SU-DHL-6 (cell line): Measurements from ENCODE around the gene MARCKSL1.

Experiments
- H2AFZ ChIP-seq: fragments of 200-600 bp; sonication (generic); 2 replicates; pipeline ENCODE4 v1.6.1; 2014; ENCODE audit warnings: low read depth, mild to moderate bottlenecking, moderate library complexity, mixed read lengths, antibody characterized with exemption, low read length; ENCODE audit not compliant: severe bottlenecking
- H3F3A ChIP-seq: fragments of 200-600 bp; shearing (Covaris generic); 2 replicates; pipeline ENCODE4 v1.6.0; 2016; ENCODE audit warnings: antibody characterized with exemption, mild to moderate bottlenecking; ENCODE audit not compliant: insufficient read depth
- H3K27ac ChIP-seq: fragments of 200-600 bp; sonication (generic); 2 replicates; pipeline ENCODE4 v1.5.1; 2016; ENCODE audit warnings: low read depth, mild to moderate bottlenecking, low read length, moderate library complexity, mixed read lengths
- H3K27me3 ChIP-seq: fragments of 200-600 bp; sonication (generic), shearing (Covaris generic); 2 replicates; pipeline ENCODE4 v1.6.0; 2014; ENCODE audit warnings: mild to moderate bottlenecking, low read length
- H3K36me3 ChIP-seq: fragments of 200-600 bp; sonication (generic); 2 replicates; pipeline ENCODE4 v1.6.1; 2014; ENCODE audit warnings: mild to moderate bottlenecking, low read length, mixed read lengths
- H3K4me2 ChIP-seq: fragments of 300-600, 200-600 bp; shearing (Covaris generic), sonication (generic); 2 replicates; pipeline ENCODE4 v1.6.0; 2014; ENCODE audit warnings: low read length, low read depth, mild to moderate bottlenecking; ENCODE audit not compliant: poor library complexity, severe bottlenecking
- H3K4me3 ChIP-seq: fragments of 200-600 bp; sonication (generic); 2 replicates; pipeline ENCODE4 v1.5.1; 2014; ENCODE audit warnings: antibody characterized with exemption, low read length, mild to moderate bottlenecking, mixed read lengths; ENCODE audit not compliant: insufficient read depth, poor library complexity, severe bottlenecking
- H3K79me2 ChIP-seq: fragments of 200-600 bp; sonication (generic); 2 replicates; pipeline ENCODE4 v1.6.1; 2014; ENCODE audit warnings: mild to moderate bottlenecking, low read length, moderate library complexity; ENCODE audit not compliant: insufficient read depth
- H3K9ac ChIP-seq: fragments of 200-600 bp; sonication (generic); 2 replicates; pipeline ENCODE4 v1.7.0; 2014; ENCODE audit warnings: mild to moderate bottlenecking, low read length
- H3K9me2 ChIP-seq: fragments of 200-600 bp; sonication (generic); replicated peaks from 2 replicates; pipeline ENCODE4 v1.6.1; 2014; ENCODE audit warnings: low read length; ENCODE audit not compliant: insufficient read depth
- H3K9me3 ChIP-seq: fragments of 200-600 bp; sonication (generic); 2 replicates; pipeline ENCODE4 v1.6.1; 2014; ENCODE audit warnings: low read length, mixed read lengths; ENCODE audit not compliant: insufficient read depth
- H4K20me1 ChIP-seq: fragments of 200-600 bp; sonication (generic); 2 replicates; pipeline ENCODE4 v1.6.1; 2014; ENCODE audit warnings: low read depth, mild to moderate bottlenecking, antibody characterized with exemption, low read length, moderate library complexity, mixed read lengths
- EZH2phosphoT487 ChIP-seq: fragments of 200-600 bp; sonication (generic), shearing (Covaris generic); conservative IDR thresholded peaks from 2 replicates; pipeline ENCODE4 v1.6.1; 2018; ENCODE audit warnings: mild to moderate bottlenecking, antibody characterized with exemption, low read length, moderate library complexity, mixed read lengths
- TF ChIP-seq, protein P1 (sequence below): fragments of 200-600 bp; sonication (generic); IDR thresholded peaks from one replicate; pipeline ENCODE4 v1.5.1; 2017; ENCODE audit warnings: antibody characterized with exemption, mild to moderate bottlenecking, low read length, moderate library complexity; ENCODE audit not compliant: insufficient read depth, poor library complexity, severe bottlenecking

The MARCKSL1 gene

GRCh38 chr1:32329931-32330466 lies 6.0 kb downstream of the MARCKSL1 start:
- H3K36me3 ChIP-seq = peaks cover 8% of the 10 kb centered on the region
- peaks cover 5% of the 10 kb centered on the region; the same call in 1 of the 2 replicates for H3K79me2 ChIP-seq
- no peak overlapping the region for H3K9ac ChIP-seq
- H3K4me3 ChIP-seq = no peak overlapping the region
- H2AFZ ChIP-seq = no peak overlapping the region
- H3K27ac ChIP-seq = no peak overlapping the region
- peaks cover 47% of the 10 kb centered on the region for H3F3A ChIP-seq
- no peaks in the 10 kb centered on the region for H3K27me3 ChIP-seq
- no peaks in the 10 kb centered on the region for H4K20me1 ChIP-seq
- no peak for TF ChIP-seq EZH2phosphoT487
- TF ChIP-seq, protein P1, sequence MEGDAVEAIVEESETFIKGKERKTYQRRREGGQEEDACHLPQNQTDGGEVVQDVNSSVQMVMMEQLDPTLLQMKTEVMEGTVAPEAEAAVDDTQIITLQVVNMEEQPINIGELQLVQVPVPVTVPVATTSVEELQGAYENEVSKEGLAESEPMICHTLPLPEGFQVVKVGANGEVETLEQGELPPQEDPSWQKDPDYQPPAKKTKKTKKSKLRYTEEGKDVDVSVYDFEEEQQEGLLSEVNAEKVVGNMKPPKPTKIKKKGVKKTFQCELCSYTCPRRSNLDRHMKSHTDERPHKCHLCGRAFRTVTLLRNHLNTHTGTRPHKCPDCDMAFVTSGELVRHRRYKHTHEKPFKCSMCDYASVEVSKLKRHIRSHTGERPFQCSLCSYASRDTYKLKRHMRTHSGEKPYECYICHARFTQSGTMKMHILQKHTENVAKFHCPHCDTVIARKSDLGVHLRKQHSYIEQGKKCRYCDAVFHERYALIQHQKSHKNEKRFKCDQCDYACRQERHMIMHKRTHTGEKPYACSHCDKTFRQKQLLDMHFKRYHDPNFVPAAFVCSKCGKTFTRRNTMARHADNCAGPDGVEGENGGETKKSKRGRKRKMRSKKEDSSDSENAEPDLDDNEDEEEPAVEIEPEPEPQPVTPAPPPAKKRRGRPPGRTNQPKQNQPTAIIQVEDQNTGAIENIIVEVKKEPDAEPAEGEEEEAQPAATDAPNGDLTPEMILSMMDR = no peak
- no peaks in the 10 kb centered on the region for H3K9me3 ChIP-seq
- H3K9me2 ChIP-seq = no peaks in the 10 kb centered on the region
- H3K4me2 ChIP-seq = no peak overlapping the region

GRCh38 chr1:32327204-32327603 lies 8.8 kb downstream of the MARCKSL1 start:
- Histone ChIP-seq H3F3A (peaks cover 39% of the 10 kb centered on the region), H3K79me2 (peaks cover 21% of the 10 kb centered on the region), H3K4me2 (no peak overlapping the region), H3K4me3 (no peak overlapping the region), H3K9me2 (no peaks in the 10 kb centered on the region), H3K36me3 (peaks cover 18% of the 10 kb centered on the region), H3K27ac (no peak overlapping the region), H3K9ac (no peak overlapping the region), H2AFZ (no peak overlapping the region), H3K27me3 (no peaks in the 10 kb centered on the region), H4K20me1 (no peaks in the 10 kb centered on the region), H3K9me3 (no peaks in the 10 kb centered on the region)
- TF ChIP-seq EZH2phosphoT487 = no peak
- TF ChIP-seq, protein P1 = no peak

GRCh38 chr1:32321712-32322291 lies 14.2 kb downstream of the MARCKSL1 start:
- peak overlapping the region; percentile 46 for H3K4me2 ChIP-seq
- TF ChIP-seq, protein P1 = no peak
- no peak for TF ChIP-seq EZH2phosphoT487
- H2AFZ ChIP-seq = no peak overlapping the region
- peak overlapping the region; percentile 15; the same call in 1 of the 2 replicates for H3K9ac ChIP-seq
- H4K20me1 ChIP-seq = no peaks in the 10 kb centered on the region
- no peaks in the 10 kb centered on the region for H3K9me2 ChIP-seq
- H3K27ac ChIP-seq = peak overlapping the region; percentile 90
- H3K9me3 ChIP-seq = no peaks in the 10 kb centered on the region
- H3F3A ChIP-seq = peaks cover 60% of the 10 kb centered on the region
- H3K4me3 ChIP-seq = no peak overlapping the region
- no peaks in the 10 kb centered on the region for H3K27me3 ChIP-seq
- H3K79me2 ChIP-seq = peaks cover 61% of the 10 kb centered on the region
- H3K36me3 ChIP-seq = peaks cover 52% of the 10 kb centered on the region
